IPS-NIHi7 (cell line): ENCODE results near the gene FREM3.
A peak's percentile ranks its signal among the peaks of the same experiment; 100 is the strongest.
"Not testable (repeated sequence)": the region's sequence is repeated elsewhere in the genome, so short reads cannot be mapped to it uniquely, and the experiment has no call there.

Experiments
- DNase-seq: peaks from one replicate; pipeline ENCODE4 v3.0.0; 2012; ENCODE audit warnings: mixed read lengths; ENCODE audit errors: extremely low spot score

FREM3 gene

GRCh38 chr4:143700416-143701352, at the start of gene FREM3:
TSS of gene FREM3 (minus strand) at chr4:143700675. CDS start at chr4:143700675, 0 bp downstream.
- DNase-seq, result peak; percentile 51

DNA sequence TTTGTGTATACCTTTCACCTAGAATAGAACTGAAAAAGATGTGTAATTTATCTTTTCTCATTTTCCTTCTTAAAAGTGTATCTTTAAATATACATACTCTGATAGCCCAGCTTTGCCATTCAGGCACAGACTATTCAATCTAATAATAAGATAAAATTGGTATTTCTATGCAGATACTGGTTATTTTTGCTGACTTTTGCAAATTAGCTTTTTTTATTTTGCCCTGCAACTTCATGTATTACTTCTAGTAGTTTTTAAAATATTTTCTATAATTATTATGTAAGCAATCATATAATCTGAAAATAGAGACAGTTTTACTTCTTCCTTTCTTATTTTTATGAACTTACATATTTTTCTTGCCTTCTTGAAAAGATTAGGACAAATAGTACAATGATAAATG, 45.4 kb upstream of the FREM3 start:
- DNase-seq, result no peak

DNA sequence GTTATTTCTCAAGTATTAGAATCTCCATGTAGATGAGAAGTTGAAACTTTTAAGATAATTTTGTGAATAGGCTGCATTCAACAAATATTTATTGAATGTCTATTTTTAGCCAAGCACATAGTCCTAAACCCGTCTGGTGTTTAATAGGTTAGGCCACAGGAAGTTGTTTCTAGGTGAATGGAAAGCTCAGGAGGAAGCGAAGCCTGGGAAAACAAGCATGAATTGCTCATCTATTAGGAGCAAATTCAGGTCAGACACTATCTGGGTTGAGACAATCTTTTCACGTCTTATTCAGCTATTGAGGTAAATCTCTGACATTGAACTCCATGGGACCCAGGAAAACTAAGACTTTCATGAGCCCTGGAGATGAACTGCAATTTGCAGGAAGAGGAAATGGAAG, 43.1 kb upstream of the FREM3 start:
- DNase-seq, result no peak

GRCh38 chr4:143742834-143743233, 42.4 kb upstream of the FREM3 start:
- no peak for DNase-seq

- no peak for DNase-seq
Measured at GRCh38 chr4:143736861-143737260, 36.4 kb upstream of the FREM3 start.

- DNase-seq, result not testable (repeated sequence)
Measured at GRCh38 chr4:143736061-143736460, 35.6 kb upstream of the FREM3 start.

DNA sequence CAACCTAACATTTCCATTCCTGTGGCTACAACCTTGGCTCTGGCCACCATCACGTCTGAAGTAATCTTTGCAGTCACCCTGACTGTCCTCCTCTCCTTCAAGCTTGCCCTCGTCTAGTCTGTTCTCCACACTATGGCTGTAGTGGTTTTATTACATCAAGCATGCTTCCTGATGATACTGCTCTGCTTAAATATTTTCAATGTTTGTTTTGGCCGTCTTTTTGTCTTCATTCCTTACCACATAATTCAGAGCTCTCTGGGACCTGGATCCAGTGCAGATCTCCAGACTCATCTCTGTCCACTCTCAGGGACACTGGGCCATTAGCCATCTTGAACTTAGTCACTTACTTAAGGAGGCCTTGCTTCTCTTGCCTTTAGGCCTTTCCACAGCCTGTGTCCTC, 27.7 kb upstream of the FREM3 start:
- no peak for DNase-seq

DNA sequence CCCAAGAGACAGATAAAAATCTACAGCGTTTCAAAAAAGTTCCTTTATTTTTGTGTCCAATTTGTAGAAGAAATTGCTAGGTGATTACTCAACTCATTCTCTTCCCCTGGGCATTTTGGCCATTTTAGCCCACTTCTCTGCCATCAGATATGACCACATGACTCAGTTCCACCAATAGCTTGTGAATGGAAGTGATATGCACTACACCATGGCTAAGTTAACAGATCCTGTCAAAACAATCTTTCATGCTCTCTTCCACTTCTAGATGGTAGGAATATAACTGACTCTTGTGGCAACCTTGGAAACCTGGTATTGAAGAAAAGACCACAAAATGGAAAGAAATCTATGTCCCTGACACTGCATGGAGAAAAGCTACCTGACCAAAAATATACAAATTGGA, 26.2 kb upstream of the FREM3 start:
- DNase-seq, result no peak

GRCh38 chr4:143721317-143721716, 20.8 kb upstream of the FREM3 start:
- DNase-seq, result no peak

DNA sequence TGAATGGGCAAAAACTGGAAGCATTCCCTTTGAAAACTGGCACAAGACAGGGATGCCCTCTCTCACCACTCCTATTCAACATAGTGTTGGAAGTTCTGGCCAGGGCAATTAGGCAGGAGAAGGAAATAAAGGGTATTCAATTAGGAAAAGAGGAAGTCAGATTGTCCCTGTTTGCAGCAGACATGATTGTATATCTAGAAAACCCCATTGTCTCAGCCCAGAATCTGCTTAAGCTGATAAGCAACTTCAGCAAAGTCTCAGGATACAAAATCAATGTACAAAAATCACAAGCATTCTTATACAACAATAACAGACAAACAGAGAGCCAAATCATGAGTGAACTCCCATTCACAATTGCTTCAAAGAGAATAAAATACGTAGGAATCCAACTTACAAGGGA, 18.3 kb upstream of the FREM3 start:
- DNase-seq, result not testable (repeated sequence)

- peak; percentile 18 for DNase-seq
Measured at GRCh38 chr4:143713955-143714625, 13.6 kb upstream of the FREM3 start.

- no peak for DNase-seq
Measured at GRCh38 chr4:143713553-143713952, 13.1 kb upstream of the FREM3 start.

GRCh38 chr4:143712155-143712550, 11.7 kb upstream of the FREM3 start:
- DNase-seq, result no peak

- DNase-seq, result peak; percentile 61
Measured at GRCh38 chr4:143711543-143712154, 11.2 kb upstream of the FREM3 start.

DNA sequence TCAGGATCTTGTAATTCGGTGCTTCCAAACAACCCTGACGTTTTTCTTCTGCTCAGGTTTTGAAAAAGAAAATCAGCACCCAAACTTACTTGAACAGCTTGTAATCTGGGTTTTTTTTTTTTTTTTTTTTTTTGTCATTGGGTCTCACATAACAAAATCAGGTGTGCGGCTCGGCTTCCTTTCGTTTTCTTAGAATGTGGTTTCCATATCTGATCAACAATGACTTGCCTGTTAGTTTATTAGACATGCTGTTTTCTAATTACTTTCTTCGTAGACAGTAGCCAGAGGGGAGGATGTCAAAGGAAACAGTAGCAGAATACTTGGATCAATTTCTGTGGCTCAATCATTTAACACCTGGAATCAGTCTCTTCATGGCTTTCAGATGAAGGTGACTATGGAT, 890 bp upstream of the FREM3 start:
- no peak for DNase-seq

- peak; percentile 28 for DNase-seq
Measured at GRCh38 chr4:143700046-143700415, 444 bp downstream of the FREM3 start.

DNA sequence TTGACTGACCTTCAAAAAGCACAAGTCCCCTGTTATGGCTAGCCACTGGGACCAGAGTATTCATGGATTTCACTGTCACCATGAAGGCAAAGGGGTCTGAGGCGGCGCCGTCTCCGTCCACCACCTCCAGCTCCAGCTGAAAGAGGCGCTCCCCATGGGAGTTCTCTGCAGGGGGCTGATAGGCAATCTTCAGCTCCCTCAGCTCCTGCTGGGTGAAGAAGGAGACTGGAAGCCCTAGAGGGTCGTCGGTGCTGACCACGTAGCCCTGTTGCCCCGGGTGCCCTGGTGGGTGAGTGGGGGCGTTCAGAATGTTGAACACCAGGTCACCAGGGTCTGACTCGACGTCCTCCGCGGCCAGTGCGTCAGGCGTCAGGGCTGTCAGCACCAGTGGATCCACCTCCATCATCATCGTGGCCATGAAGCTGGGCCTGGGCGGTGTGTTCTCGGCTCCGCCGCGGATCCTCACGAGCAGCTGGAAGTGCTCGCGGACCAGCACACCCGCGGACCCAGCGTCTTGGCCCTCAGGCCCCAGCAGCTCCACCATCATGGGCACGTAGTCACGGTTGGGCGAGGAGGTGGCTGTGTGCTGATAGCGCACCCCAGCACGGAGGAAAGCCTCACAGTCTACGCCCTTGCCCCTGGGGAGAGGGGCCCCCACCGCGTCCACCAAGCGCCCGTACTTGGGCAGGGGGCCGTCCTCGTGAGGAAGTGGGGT, 987 bp downstream of the FREM3 start:
- peak; percentile 16 for DNase-seq

DNA sequence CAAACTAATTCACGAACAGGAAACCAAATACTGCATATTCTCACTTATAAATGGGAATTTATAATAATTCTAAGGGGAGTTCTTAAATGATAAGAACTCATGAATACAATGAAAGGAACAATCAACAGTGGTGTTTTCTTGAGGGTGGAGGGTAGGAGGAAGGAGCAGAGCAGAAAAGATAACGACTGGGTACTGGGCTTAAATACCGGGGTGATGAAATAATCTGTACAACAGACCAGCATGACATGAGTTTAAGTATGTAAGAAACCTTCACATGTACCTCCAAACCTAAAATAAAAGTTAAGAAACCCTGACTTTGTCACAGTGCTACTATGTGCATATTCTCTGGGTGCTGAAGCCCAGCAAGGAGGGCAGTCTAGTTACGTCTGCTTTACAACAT, 6.6 kb downstream of the FREM3 start:
- DNase-seq, result no peak

GRCh38 chr4:143692241-143692640, 8.2 kb downstream of the FREM3 start:
- no peak for DNase-seq

- no peak for DNase-seq
Measured at GRCh38 chr4:143679434-143679833, 21.0 kb downstream of the FREM3 start.

DNA sequence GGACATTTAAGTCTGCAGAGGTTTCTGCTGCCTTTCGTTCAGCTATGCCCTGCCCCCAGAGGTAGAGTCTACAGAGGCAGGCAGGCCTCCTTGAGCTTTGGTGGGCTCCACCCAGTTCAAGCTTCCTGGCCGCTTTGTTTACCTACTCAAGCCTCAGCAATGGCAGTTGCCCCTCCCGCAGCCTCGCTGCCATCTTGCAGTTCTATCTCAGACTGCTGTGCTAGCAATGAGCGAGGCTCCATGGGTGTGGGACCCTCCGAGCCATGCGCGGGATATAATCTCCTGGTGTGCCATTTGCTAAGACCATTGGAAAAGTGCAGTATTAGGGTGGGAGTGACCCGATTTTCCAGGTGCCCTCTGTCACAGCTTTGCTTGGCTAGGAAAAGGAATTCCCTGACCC, 26.8 kb downstream of the FREM3 start:
- not testable (repeated sequence) for DNase-seq
